Renal pelvis (tissue), 4 donors: Measurements from ENCODE around the gene MYLK. TPM values are rescaled to one million over a fixed set of nuclear protein-coding genes. Genes with fewer than 3 reads are reported as not detected.

Source experiments
- DNase-seq: peaks from one replicate; pipeline ENCODE4 v3.0.0-alpha.2; 2013
- polyA plus RNA-seq, 3 donors: library from polyadenylated mRNA; unstranded; fragments of 120-200 nt; gene quantifications; one replicate each; pipeline ENCODE4 v1.2.1, GENCODE V29; 2013; ENCODE audit not compliant: insufficient read length in 3 of 3

MYLK gene
- polyA plus RNA-seq, 3 donors: 126 to 154 (median 144) TPM

DNA sequence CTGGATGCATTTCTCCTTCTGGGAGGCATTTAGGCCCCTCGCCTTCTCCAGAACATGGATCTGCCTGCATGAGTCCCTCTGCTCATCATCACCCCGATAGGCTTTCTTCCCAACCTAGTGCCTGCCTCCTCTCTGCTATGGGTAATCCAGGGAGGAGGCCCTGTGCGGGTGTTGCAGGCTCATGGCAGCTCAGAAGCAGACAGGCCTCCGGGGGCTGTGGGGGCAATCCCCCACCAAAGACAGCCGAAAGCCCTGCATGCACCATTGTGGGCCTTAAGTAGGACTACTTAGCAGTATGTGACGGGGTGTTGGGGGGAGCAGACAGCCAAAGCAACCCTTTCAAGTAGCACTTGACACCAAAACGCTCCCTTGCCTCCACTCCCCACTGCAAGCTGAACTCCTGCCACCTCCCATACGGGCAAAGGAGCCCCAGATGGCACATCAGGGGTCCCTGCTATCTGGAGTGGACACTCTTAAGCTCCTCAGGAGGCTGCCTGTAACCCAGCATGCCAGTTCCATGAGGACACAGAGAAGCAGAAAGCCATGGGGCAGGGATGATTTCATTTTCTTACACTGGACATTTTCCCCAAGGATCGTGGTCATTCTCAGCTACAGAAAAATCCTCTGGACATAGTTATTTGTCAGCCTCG lies 200.5 kb downstream of the MYLK start:
- no peak for DNase-seq

DNA sequence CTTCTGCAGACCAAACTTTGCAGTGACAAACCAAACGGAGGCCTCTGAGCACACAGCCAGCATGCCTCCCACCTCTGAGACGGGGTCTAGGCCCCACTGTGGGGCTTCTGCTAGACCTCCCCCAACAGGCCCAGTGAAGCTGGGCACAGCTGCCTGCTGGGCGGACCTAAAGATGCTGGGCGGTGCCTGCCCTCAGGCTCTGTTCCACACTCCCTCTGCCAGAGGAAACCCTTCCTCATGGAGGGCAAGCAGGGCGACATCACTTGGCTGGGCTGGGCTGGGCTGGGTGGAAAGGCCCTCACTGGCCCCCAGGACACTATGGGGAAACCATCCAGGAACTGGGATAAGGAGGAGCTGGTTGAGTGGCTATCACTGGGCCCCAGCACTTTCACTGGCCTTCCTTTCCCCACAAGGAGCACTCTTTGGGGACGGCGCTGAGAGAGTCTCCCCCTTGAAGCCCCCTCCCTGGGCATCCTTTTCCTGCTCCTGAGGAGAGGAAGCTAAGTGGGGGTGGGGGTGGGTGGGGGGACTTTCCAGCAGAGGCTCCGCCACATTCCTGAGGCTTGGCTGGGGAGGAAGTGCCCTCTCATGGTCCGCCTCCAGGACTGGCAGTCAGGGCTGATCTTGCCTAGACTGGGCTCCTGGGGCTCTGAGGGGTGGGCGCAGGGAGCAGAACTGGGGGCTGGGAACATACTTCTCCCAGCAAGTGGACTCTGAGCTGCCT lies 201.2 kb downstream of the MYLK start:
- no peak for DNase-seq

DNA sequence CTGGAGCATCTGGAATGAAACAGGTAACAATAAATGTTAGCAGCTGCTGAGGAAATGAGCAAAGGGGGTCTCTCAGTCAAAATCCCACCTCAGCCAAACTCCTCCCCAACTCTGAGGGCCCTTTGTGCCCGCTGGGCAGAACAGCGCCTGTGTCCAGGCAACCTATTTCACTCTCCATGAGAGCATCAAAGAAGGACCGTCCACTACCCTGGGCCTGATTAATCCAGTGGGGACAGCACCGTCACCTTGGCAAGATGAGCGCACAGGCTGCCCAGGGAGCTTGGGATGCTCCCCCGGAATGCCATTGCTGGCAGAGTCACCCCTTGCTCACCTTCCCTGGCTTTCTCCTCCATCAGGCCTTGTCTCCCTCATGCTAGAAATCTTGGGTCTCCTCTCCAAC lies 201.8 kb downstream of the MYLK start:
- DNase-seq: no peak

DNA sequence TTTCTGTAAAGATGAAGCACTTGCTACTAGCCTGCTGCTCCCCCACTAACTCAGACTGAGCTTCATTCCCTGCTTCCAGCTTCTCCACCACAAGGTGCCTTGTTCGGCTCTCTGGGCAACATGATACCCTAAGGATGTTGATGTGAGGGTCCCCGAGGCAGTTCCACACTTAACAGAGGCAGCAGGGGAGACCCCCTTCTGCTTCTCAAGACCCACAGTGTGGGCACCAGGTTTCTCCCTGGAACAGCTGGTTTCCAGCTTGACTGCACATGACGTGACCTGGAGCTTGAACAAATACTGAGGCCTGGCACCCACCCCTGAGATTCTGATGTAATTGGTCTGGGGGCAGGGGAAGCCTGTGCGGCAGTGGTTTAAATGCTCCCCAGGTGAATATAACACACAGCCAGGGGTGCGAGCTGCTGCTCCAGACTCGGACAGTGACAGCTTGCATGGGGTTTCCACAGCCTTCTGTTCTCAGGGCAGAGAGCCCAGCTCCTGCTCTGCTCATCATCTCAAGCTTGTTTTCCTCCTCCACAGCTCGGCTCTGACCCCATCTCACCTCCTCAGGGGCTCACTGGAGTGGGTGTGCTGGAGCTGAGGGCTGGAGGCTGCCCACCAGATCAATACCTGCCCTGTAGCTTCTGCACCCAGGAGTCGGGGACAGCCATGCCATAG lies 204.3 kb downstream of the MYLK start:
- DNase-seq: no peak

DNA sequence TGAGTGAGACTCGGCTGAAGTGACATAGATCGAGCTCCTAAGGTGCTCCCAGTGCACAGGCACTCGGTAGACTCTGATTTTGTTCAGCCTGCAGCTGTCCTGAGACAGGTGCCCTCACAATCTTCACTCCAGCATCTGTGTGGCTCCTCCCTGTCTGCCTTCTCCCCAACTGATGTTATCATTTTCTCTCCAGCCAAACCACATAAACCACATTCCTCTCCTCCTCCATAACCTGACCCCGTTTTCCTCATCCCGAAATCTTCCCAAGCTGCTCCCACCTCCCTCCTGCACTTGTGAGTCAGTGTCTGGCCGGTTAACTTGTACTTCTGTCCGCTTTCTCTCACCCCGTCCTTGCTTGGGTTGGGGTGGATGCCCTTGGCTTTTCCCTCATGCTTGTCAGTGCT lies 206.0 kb downstream of the MYLK start:
- no peak for DNase-seq

DNA sequence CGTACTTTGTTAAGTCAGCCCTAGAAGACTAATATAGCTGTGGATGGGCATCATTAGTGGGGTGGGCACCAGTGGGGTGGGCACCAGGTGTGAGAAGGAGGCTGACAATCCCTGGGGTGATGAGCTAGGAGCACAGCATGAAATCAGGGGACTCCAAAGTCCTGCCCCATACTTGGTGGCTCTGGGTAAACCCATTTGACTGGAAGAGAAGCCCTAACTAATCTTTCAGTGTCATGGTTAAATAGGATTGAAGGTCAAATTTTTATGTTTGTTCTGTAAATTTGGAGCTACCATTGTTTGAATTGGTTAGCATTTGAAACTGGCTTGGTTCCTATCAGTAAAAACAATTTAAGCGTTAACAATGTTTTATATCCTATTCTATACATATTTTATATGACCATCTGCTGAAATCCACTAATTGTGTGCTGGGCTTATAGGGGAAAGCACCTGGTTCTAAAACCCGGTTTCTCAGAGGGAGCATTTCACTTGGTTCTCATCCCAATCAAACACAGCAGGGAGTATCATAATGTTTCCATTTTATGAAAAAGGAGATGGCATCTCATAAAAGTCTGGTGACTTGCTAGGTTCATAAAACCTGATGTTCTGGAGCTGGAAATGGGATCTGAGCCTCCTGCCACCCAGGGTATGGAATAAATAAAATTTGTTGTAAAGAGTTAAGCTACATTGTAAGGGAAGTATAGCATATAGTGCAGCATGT lies 211.5 kb downstream of the MYLK start:
- no peak for DNase-seq

DNA sequence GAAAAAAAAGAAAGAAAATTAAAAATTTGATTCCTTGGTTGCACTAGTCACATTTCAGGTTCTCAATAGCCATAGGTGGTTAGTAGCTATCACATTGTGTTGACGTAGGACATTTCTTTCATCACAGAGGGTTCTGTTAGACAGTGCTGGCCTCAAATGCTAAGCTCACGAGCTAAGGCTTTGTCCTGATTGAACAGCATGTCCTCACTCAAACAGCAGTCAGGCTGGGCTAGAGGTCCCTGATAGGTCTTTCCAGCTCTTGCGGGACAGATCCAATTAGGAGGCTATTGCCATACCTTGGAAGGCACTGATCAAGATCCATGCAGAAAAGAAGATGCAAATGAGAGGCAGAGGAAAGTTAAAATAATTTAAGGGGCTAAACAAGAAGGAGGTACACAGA lies 213.4 kb downstream of the MYLK start:
- no peak for DNase-seq

DNA sequence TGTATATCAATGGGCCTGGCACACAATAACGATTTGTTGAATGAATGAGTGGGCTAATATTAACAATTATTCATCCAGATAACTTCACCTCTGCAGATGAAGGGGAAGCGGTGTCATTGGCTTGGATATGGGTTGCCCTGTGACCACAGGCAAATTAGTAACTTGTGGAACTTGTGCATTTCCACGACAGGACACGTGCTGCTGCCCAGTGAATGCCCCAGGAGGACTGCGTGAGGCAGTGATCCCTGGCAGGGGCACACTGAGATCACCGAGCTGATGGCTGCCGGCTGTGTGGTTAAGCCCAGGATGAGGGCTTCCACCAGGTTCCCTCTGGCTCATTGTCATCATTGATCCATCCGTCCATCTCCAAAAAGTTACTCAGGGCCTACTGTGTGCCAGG lies 215.2 kb downstream of the MYLK start:
- DNase-seq: no peak

DNA sequence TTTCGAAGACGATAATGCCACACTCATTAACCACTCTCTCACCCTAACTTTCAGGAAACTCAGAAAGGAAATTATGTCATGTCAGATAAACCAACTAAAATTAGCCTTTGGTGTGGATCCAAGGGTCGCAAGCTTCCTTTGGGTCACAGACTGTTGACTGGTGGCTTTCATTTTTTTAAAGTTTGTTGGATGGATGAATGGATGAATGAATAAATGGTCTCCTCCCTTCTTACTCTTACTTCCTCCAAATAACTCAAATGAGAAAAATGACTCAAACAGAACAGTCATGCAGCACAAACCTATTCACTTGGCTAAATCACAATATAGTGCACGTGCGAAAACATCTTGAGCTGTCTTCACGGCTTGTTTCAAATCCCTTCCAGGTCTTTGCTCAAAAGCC lies 216.3 kb downstream of the MYLK start:
- DNase-seq: no peak

DNA sequence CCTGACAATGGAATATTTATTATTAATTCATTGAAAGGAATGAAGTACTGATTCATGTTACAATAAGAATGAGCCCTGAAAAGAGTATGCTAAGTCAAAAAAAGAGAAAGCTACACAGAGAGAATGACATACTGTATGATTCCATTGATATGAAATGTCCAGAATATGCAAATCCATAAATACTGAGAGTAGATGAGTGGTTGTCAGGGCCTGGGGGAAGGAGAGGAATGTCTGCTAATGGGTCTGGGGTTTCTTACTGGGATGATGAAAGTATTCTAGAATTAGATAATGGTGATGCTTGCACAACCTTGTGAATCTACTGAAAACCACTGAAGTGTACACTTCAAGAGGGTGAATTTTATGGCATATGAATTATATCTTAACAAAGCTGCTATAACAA lies 219.4 kb downstream of the MYLK start:
- no peak for DNase-seq

DNA sequence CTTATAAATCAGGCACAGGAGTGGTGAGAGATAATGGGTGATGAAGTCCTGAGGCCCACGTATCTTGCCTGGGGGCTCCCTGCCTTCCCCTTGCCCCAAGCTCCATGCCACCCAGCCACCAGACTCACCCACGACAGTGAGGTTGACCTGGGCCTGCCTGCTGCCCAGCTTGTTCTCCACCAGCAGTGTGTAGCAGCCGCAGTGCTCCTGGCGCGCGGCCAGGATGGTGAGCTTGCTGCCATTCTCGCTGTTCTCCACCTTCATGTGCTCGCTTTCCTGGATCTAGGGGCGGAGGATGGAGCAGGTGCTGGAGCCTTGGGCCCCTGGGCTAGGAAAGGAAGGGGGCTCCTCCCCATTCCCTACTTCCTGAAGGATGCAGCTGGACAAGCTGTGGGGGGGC lies 220.2 kb downstream of the MYLK start:
- DNase-seq: no peak

DNA sequence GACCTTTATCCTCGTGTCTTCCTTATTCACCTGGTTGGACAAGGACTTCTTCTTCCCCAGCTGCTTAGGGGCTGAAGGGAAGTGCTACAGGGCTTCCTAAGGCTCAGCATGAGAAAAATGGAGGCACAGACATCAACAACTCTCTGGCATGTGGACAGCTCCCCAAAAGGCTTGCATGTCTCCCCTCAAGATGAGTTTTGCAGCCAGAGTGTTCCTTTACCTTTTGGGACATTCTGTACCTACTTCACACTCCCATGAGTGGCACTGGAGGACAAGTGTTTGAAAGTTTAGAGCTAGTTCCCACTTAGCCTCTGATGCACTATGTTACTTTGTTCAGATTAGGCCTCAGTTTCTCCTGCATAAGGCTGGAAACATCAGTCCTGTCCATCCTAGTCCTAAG lies 222.2 kb downstream of the MYLK start:
- no peak for DNase-seq

DNA sequence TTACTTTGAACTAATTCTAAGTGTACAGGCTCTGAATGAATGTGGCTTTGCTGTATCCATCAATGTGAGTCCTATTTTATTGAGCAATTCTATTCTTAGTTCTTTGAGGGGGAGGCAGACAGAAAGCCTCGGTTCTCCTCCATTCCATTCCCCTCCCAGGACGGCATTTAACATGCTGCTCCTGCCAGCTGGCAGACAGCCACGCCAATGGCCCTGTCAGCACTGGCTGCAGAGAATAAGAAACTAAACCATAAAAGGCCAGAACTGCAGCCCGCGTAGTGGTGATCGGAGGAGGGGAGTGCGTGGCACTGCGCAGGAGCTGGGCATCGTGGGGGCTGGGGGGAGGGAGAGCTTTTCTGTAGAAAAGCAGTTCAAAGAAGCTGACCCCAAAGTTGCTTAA lies 223.2 kb downstream of the MYLK start:
- DNase-seq: peak; percentile 91

DNA sequence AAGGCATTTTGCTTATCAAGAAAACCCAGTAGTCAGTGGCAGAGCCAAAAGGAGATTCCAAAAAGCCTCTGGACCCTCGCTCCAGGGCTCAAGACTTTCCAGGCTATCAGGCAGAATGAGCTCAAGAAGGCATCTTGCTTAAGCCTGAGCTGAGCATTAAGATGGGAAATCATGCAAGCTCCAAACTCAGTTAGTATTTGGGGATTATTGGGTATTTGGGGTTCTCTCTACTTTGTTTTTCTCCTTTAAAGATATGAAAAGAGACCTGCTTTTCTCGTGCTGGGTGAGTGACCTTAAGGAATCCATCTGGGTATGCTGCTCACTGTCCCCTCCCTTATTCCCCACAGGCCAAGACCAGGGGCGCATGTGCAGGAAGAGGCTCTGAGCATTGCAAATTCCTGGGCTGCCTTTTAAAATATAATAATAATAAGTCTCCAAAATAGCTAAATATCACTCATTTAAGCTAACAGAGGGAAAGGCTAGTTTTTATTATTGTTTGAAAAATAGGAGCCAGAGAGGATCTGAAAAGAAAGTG lies 223.9 kb downstream of the MYLK start:
- DNase-seq: peak; percentile 71

DNA sequence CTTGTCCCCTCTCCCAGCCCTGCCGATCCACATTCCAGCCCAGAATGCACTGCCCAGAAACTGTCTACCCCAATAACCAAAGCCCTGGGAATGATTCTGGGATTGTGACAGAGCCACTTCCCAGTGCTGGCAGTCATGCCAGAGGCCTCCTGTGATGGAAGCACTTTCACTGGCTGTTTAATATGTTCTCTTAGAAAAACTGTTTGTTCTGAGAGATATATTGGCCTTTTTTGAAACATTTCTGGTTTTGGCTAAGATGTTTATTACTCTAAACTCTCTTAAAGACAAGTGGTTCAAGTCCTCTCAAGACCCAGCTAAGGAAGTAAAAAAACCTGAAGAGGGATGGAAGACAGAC lies 225.3 kb downstream of the MYLK start:
- no peak for DNase-seq

DNA sequence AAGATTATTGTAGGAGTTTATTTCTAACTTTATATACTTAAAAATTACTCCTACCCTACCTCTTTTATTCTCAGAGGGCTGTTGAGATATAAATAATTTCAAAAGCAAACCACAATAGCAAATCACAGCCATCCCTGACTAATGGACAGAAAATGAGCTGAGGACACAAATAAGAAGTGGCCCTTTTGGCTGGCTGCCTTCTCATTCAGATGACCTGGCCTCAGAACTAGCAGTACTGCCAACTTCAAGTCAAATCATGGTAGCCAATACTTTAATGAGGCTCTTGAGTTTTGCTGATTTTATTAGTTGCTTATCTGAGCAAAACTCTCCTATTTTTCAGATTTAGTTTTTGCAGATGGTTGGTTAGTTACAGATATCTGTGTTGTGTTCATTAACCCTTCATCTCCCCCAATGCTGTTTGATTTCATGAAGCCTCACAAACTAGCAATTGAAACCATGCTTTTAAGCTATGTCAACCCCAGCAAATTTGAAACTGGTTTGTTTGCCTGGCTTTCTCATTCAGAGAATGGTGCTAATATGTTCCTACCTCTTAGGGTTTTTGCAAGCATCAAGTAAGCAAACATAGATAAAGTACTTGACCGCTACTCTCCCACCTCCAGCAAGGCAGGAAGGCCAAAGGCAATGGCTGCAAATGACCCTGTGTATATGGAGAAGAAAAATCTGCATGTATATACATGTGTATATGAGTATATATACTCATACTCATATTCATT lies 225.8 kb downstream of the MYLK start:
- no peak for DNase-seq

DNA sequence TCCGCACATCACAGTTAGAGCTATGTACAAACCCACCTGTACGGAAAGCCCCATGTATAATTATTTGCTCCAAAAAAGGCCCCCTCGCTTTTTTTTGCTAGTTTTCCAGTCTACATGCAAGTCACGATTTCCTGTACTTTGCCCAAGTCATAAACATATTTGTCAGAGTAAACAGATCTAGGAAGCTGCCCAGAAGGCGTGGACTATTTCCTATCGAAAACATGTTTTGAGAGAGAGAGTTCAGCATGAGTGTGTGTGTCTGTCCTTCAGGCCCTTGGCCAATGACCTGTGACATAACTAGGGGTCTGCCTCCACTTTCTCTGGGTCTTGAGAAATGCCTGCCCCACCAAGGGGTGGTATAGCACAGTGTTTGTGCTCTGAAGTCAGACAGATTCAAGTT lies 226.6 kb downstream of the MYLK start:
- no peak for DNase-seq

DNA sequence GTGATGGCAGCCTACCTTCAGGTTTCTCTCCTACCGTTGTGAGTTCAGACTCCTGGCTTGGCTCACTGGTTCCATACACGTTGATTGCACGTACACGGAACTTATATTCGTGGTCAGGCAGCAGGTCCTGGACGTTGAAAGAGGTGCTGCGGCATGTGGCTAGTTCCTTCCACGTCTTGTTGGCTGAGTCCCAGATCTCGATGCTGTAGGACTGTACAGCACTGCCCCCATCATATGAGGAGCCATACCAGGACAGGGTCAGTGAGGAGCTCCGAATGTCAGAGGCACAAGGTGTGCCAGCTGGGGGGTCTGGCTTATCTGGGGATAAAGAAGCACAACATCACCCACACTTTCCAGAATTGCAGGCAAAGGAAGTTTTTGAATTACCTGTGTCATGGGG lies 227.0 kb downstream of the MYLK start:
- no peak for DNase-seq

DNA sequence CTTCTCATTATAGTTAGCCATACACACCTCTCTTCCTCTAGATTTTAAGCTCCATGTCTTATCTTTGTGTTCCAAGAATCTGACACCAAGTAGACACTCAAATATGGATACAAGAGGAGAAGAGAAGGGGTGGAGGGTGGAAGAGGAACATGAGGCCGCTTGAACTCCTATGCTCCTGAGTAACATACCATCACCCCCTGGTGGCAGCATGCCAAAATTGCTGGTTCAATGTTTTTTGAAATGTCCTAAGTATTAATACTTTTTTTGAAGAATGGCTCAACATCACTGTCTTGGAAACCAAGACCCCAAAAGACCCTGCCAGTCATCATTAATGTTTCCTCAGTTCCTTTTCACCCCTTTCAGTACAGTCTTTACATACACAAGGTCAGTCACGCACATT lies 227.4 kb downstream of the MYLK start:
- DNase-seq: no peak

DNA sequence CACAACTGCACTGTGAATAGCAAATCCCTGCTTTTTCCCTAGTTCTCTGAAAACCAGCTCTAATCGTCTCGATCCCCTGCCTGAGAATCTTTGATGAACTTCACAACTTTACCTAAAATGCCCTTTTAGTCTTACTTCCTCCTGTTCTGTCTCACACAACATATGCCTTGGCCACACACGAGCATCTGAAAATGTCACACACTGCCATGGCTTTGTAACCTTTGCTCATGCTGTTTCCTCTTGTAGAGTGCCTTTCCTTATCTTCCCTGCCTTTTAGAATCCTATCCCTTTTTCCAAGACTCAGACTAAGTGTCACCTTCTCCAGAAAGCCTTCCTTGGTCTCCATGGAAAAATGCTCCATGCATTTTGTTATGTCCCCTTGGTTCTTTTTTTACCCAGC lies 227.9 kb downstream of the MYLK start:
- DNase-seq: no peak

DNA sequence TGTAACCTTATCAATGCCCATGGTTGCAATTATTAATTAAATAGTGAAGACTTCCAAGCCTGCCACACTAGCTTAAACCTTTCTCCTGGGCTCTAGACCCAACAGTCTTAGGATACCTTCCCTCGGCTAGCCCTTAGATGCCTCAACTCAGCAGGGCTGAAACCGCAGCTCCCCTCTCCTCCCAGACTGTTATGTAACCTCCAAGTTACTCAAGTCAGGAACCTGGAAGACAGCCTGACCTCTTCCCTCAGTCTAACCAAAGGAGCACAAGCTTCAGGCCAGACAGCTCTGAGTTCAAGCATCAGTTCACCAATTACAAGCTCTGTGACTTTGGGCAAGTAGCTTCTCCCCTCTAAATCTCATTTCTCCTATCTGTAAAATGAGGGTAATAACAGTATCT lies 228.7 kb downstream of the MYLK start:
- no peak for DNase-seq

DNA sequence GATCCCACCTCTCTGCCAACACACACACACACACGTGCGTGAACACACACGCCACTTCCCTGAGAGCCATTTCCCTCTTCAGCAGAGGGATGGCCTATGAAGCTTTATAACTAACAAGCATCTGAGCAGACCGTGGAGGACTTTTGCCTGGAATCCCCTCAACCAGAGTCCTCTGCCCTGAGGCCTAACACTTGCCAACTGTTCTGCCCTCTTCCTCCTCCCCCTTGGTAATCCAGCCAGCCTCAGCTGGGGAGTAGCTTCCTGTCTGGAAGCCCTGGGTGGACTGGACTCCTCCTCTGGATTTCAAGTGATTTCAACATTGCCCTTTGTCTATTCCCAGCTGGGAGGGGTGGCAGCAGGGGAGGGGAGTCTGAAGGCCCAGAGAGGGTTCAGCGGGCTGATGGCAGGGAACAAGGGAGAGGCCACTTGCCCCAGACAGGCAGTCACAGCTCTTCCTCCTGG lies 230.9 kb downstream of the MYLK start:
- no peak for DNase-seq
